Measurements from ENCODE around the gene LARGE1. TPM values are rescaled to one million over a fixed set of nuclear protein-coding genes. Genes with fewer than 3 reads are reported as not detected.

LARGE1 gene
- total and polyA plus RNA-seq, 2 of the 8 experiments (the other 6 are each of a cell fraction or from before 2014, with no cell fraction given) = 43.7 to 83.0 TPM

DNA sequence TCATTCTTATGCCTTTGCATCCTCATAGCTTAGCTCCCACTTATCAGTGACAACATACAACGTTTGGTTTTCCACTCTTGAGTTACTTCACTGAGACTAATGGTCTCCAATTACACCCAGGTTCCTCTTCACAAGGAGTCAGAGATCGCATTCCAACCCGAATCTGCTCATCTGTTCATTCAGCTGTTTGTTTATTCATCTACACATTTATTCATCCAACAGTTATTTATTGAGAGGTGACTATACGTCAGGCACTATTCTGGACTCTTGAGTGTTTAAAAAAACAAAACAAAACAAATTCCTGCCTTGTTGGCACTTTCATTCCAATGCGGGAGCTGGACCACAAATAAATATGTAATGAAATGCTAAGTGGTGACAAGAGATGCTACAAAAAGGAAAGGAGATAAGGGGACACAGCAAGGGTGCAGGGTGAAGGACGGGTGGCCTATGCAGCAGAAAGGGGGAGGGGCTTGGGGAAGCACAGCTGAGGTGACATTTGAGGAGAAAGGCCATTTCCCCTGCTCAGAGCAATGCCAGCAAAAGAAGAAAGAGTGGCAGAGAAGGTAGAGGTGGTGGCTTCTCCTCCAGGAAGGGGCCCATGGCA is 468.3 kb downstream of the LARGE1 start:
- WGBS, 2 experiments (ENCODE audit: extremely low coverage in 1 of 2, insufficient coverage in 1 of 2, insufficient read length in 1 of 2, insufficient replicate concordance in 2 of 2, low coverage in 1 of 2, low lambda C conversion rate in 2 of 2, missing lambda C conversion rate in 1 of 2) = 74% methylated on average over 6 of the region's 6 CpGs; no CpG with 5 or more reads in 1 of the 2 experiments
- TF ChIP-seq TCF12 (IDR thresholded peaks at IDR 0.05; ENCODE audit: low read depth, low read length) = no peak
- TF ChIP-seq SP2 (IDR thresholded peaks at IDR 0.05; ENCODE audit: low read length) = no peak
- no peak for TF ChIP-seq SP4 (IDR thresholded peaks at IDR 0.05; ENCODE audit: low read length)
- no peak for TF ChIP-seq MAFK (IDR thresholded peaks at IDR 0.05; ENCODE audit: low read depth, low read length)
- no peak for TF ChIP-seq HDAC2 (IDR thresholded peaks at IDR 0.05; ENCODE audit: borderline replicate concordance in 1 of 2, low read depth in 2 of 2, low read length in 2 of 2)
- TF ChIP-seq EGR1 (IDR thresholded peaks at IDR 0.05; ENCODE audit: borderline replicate concordance, low read depth, low read length) = no peak
- TF ChIP-seq RNF2 (IDR thresholded peaks at IDR 0.05; ENCODE audit: borderline replicate concordance, low read depth, low read length, missing control alignments, poor library complexity, severe bottlenecking) = no peak
- no peak for TF ChIP-seq RXRA (IDR thresholded peaks at IDR 0.05; ENCODE audit: insufficient read depth, low read depth, low read length)
- TF ChIP-seq BRCA1 (IDR thresholded peaks at IDR 0.05; ENCODE audit: low read depth, low read length) = no peak
- TF ChIP-seq, protein P1, sequence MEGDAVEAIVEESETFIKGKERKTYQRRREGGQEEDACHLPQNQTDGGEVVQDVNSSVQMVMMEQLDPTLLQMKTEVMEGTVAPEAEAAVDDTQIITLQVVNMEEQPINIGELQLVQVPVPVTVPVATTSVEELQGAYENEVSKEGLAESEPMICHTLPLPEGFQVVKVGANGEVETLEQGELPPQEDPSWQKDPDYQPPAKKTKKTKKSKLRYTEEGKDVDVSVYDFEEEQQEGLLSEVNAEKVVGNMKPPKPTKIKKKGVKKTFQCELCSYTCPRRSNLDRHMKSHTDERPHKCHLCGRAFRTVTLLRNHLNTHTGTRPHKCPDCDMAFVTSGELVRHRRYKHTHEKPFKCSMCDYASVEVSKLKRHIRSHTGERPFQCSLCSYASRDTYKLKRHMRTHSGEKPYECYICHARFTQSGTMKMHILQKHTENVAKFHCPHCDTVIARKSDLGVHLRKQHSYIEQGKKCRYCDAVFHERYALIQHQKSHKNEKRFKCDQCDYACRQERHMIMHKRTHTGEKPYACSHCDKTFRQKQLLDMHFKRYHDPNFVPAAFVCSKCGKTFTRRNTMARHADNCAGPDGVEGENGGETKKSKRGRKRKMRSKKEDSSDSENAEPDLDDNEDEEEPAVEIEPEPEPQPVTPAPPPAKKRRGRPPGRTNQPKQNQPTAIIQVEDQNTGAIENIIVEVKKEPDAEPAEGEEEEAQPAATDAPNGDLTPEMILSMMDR (IDR thresholded peaks at IDR 0.05; ENCODE audit: control extremely low read depth in 1 of 3, insufficient read depth in 1 of 3, low read depth in 1 of 3, low read length in 3 of 3) = no peak

More for the DNA sequence above, 468.3 kb downstream of the LARGE1 start:
- no peak overlapping the region for H3K18ac ChIP-seq (ENCODE audit: extremely low read depth, low read length)
- no peak overlapping the region for H2BK15ac ChIP-seq (ENCODE audit: low read length)
- no peak overlapping the region for H2BK5ac ChIP-seq (ENCODE audit: low read depth, low read length)
- ChIA-PET CTCF (ENCODE audit: partially characterized antibody) (interaction anchor here (0.6 to 1.9 kb wide), 5 partner anchors 12 to 118 kb away, joined by 3 to 6 read pairs (median 3); no protein-coding TSS in a partner anchor), POLR2A (ENCODE audit: partially characterized antibody) (interaction anchor here (0.8 to 1.3 kb wide), 2 partner anchors 15 to 152 kb away, joined by 3 read pairs; no protein-coding TSS in a partner anchor)
- H4K5ac ChIP-seq (ENCODE audit: insufficient read length, low read depth, low read length) = no peak overlapping the region
- H3K23ac ChIP-seq (ENCODE audit: insufficient read length) = no peak overlapping the region
- H3K27ac ChIP-seq (ENCODE audit: low read depth, low read length) = no peak overlapping the region
- H3K36me3 ChIP-seq (ENCODE audit: control insufficient read depth in 2 of 4, insufficient read depth in 4 of 4, low read length in 3 of 4) = no peaks in the 10 kb centered on the region
- DNase-seq (ENCODE audit: low read depth in 1 of 2, low spot score in 2 of 2) = no peak
- H3K4ac ChIP-seq (replicated peaks; ENCODE audit: insufficient read length, low read depth, low read length) = no peak overlapping the region
- H3K23me2 ChIP-seq (ENCODE audit: low read depth, low read length) = no peaks in the 10 kb centered on the region
- no peaks in the 10 kb centered on the region for H3K4me1 ChIP-seq (replicated peaks in 1 of 4; ENCODE audit: control insufficient read depth in 3 of 4, insufficient read depth in 4 of 4, low read length in 3 of 4)
- no peak overlapping the region for H2BK12ac ChIP-seq (ENCODE audit: low read depth, low read length)
- peaks cover 0 to 6% of the 10 kb centered on the region in 2 experiments for H4K20me1 ChIP-seq (replicated peaks in 1 of 2; ENCODE audit: control insufficient read depth in 1 of 2, insufficient read depth in 2 of 2, low read length in 2 of 2)
- no peak overlapping the region for H3K4me3 ChIP-seq (ENCODE audit: extremely low read depth in 1 of 4, insufficient read depth in 2 of 4, low read depth in 3 of 4, low read length in 4 of 4)
- no peaks in the 10 kb centered on the region for H3K9me3 ChIP-seq (ENCODE audit: insufficient read depth in 2 of 2, low read depth in 1 of 2, low read length in 1 of 2)
- no peak overlapping the region for H4K91ac ChIP-seq (replicated peaks; ENCODE audit: insufficient read length, low read length)
- H3K4me2 ChIP-seq (ENCODE audit: insufficient read depth in 1 of 2, low read depth in 2 of 2, low read length in 2 of 2) = no peak overlapping the region
- no peak for FAIRE-seq
- no peak overlapping the region for H3K14ac ChIP-seq (ENCODE audit: insufficient read length)
- H4K8ac ChIP-seq (ENCODE audit: extremely low read depth, insufficient read depth, low read length) = no peak overlapping the region
- H3K79me2 ChIP-seq (ENCODE audit: control insufficient read depth in 1 of 2, insufficient read depth in 2 of 2, low read length in 2 of 2) = peaks cover 0 to 2% of the 10 kb centered on the region in 2 experiments; a peak in 1 of 4 replicates
- H2AFZ ChIP-seq (ENCODE audit: low read length) = no peak overlapping the region
- no peak overlapping the region for H3K9ac ChIP-seq (replicated peaks in 1 of 4; ENCODE audit: extremely low read depth in 1 of 4, low read depth in 3 of 4, low read length in 3 of 4)
- no peaks in the 10 kb centered on the region for H3K27me3 ChIP-seq (replicated peaks in 1 of 4; ENCODE audit: control insufficient read depth in 3 of 4, extremely low read depth in 1 of 4, insufficient read depth in 3 of 4, low read length in 3 of 4)
- no peak overlapping the region for H2AK5ac ChIP-seq (ENCODE audit: low read depth, low read length)
- peaks cover 2% of the 10 kb centered on the region; the same call in 1 of the 2 replicates for H3K79me1 ChIP-seq (ENCODE audit: low read depth, low read length)
- no peak overlapping the region for H3K56ac ChIP-seq (replicated peaks; ENCODE audit: insufficient read length, low read depth, low read length)
- H2BK20ac ChIP-seq (ENCODE audit: low read length) = no peak overlapping the region
- no peak overlapping the region for H2BK120ac ChIP-seq (replicated peaks; ENCODE audit: low read depth, low read length)
